Fibroblast of the aortic adventitia (primary cell): ENCODE measurements around the gene REC8. TPM values are rescaled to one million over a fixed set of nuclear protein-coding genes. Genes with fewer than 3 reads are reported as not detected.

Experiments
- DNase-seq: peaks from one replicate; pipeline ENCODE4 v3.0.0-alpha.2; 2010; ENCODE audit warnings: low read depth
- H3K4me3 ChIP-seq: 2 replicates; pipeline ENCODE4 v1.5.1; 2011; ENCODE audit warnings: low read depth, mild to moderate bottlenecking, control low read depth, low read length, moderate library complexity
- CTCF ChIP-seq: IDR thresholded peaks from 2 replicates; pipeline ENCODE4 v1.5.1; 2011; ENCODE audit warnings: mild to moderate bottlenecking, low read length, control low read depth, inconsistent platforms; ENCODE audit not compliant: insufficient read depth
- total RNA-seq: library from RNA; depleted of rRNA; stranded (reverse); fragments of >200 nt; gene quantifications from 2 replicates; pipeline ENCODE4 v1.2.3, GENCODE V29; 2012; ENCODE audit warnings: low replicate concordance

REC8 gene
- total RNA-seq, 1 donor: 1.9 TPM

GRCh38 chr14:24160499-24160849 lies 11.4 kb upstream of the REC8 start:
- no peak for TF ChIP-seq CTCF
- no peak for DNase-seq
- H3K4me3 ChIP-seq: no peak overlapping the region

- TF ChIP-seq CTCF: peak; percentile 88
- peak within 1 kb of the TSS; percentile 70 for H3K4me3 ChIP-seq
- DNase-seq: peak; percentile 96
Observed at GRCh38 chr14:24160850-24161804, 10.8 kb upstream of the REC8 start, which contains the start of gene IRF9. Gene IRF9, plus strand, starts transcription at chr14:24161265. Its CDS starts 880 bp downstream, at chr14:24162145.

- H3K4me3 ChIP-seq: peak overlapping the region; percentile 70
- peak; percentile 44 for DNase-seq
- no peak for TF ChIP-seq CTCF
Observed at GRCh38 chr14:24162093-24162492, 9.8 kb upstream of the REC8 start.

GRCh38 chr14:24164518-24164991 lies 7.3 kb upstream of the REC8 start:
- no peak overlapping the region for H3K4me3 ChIP-seq
- DNase-seq: no peak
- TF ChIP-seq CTCF: no peak

GRCh38 chr14:24165785-24166184 lies 6.1 kb upstream of the REC8 start:
- no peak overlapping the region for H3K4me3 ChIP-seq
- DNase-seq: no peak
- no peak for TF ChIP-seq CTCF

- peak; percentile 16 for DNase-seq
- H3K4me3 ChIP-seq: no peak overlapping the region
- TF ChIP-seq CTCF: no peak
Observed at GRCh38 chr14:24167469-24168114, 4.3 kb upstream of the REC8 start.
